ENCODE data around the gene SNED1.

SNED1 gene

DNA sequence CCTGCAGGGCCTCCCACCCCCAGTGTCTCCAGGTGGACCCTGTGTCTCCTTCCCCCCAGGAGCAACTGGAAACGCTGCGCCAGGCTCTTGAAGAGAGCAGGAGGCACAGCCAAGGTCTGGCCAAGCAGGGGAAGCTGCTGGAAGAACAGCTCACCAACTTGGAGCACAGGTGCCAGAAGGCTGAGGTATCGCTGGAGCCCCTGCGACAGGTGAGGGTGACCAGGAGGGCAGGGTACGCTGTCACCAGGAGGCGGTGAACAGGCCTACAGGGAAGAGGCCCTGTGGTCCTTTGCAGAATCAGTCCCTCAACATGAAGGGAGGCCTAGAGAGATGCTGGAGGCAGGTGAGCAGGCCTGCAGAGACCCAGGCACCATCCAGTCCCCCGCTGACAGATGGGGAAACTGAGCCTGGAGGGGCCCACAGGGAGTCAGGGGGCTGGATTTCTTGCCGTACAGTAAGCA, 15.6 kb upstream of the SNED1 start:
- Histone ChIP-seq H2AFZ (ENCODE audit: low read depth) (no peak overlapping the region), H3K4me1 (ENCODE audit: low read depth, poor library complexity, severe bottlenecking) (no peaks in the 10 kb centered on the region), H3K4me2 (no peak overlapping the region), H3K27me3 (ENCODE audit: insufficient read depth, low read depth) (peaks cover 3% of the 10 kb centered on the region; the same call in 1 of the 2 replicates), H4K20me1 (ENCODE audit: insufficient read depth) (no peaks in the 10 kb centered on the region), H3K9ac (no peak overlapping the region), H3K79me2 (ENCODE audit: insufficient read depth, low read depth) (no peaks in the 10 kb centered on the region), H3K36me3 (ENCODE audit: insufficient read depth) (no peaks in the 10 kb centered on the region), H3K27ac (no peak overlapping the region), H3K4me3 (IDR thresholded peaks at IDR 0.05; ENCODE audit: insufficient read depth, low read depth, low read length) (no peak overlapping the region)
- TF ChIP-seq, protein P1, sequence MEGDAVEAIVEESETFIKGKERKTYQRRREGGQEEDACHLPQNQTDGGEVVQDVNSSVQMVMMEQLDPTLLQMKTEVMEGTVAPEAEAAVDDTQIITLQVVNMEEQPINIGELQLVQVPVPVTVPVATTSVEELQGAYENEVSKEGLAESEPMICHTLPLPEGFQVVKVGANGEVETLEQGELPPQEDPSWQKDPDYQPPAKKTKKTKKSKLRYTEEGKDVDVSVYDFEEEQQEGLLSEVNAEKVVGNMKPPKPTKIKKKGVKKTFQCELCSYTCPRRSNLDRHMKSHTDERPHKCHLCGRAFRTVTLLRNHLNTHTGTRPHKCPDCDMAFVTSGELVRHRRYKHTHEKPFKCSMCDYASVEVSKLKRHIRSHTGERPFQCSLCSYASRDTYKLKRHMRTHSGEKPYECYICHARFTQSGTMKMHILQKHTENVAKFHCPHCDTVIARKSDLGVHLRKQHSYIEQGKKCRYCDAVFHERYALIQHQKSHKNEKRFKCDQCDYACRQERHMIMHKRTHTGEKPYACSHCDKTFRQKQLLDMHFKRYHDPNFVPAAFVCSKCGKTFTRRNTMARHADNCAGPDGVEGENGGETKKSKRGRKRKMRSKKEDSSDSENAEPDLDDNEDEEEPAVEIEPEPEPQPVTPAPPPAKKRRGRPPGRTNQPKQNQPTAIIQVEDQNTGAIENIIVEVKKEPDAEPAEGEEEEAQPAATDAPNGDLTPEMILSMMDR (conservative IDR thresholded peaks at IDR 0.05; ENCODE audit: low read depth, low read length), result no peak

DNA sequence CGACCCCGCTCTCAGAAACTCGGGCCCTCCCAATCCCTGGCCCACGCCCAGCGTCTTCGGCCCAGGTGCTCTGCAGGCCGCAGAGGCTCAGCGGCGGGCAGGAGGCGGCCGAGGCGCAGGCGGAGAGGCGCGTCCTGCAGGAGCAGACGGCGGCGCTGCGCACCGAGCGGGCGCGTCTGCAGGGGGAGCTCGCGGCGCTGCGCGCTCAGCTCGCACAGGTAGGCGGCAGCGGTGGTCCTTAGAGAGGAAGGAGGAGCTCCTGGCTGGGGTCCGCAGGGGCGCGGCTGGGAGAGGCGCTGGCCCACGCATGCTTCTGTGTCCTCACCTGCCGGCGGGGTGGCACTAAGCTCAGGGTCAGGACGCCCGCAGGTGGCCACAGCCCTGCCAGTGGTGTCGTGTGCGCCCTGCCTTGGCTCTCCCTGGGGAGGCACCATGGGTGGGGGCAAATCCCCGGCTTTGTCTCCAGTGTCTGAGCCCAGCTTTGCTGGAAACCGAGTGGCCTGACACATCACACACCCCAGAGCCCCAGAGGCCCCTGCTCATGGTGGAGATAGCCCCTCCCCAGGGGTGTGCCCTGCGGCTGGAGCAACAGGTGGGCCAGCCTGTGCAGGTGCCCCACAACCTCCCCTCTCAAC, 14.9 kb upstream of the SNED1 start:
- no peak overlapping the region for H3K4me2 ChIP-seq
- peaks cover 3% of the 10 kb centered on the region; the same call in 1 of the 2 replicates for H3K27me3 ChIP-seq (ENCODE audit: insufficient read depth, low read depth)
- no peak overlapping the region for H3K27ac ChIP-seq
- no peaks in the 10 kb centered on the region for H3K36me3 ChIP-seq (ENCODE audit: insufficient read depth)
- H2AFZ ChIP-seq (ENCODE audit: low read depth), result no peak overlapping the region
- H3K79me2 ChIP-seq (ENCODE audit: insufficient read depth, low read depth), result no peaks in the 10 kb centered on the region
- no peaks in the 10 kb centered on the region for H4K20me1 ChIP-seq (ENCODE audit: insufficient read depth)
- TF ChIP-seq, protein P1 (conservative IDR thresholded peaks at IDR 0.05; ENCODE audit: low read depth, low read length), result no peak
- H3K4me3 ChIP-seq (IDR thresholded peaks at IDR 0.05; ENCODE audit: insufficient read depth, low read depth, low read length), result no peak overlapping the region
- H3K9ac ChIP-seq, result no peak overlapping the region
- H3K4me1 ChIP-seq (ENCODE audit: low read depth, poor library complexity, severe bottlenecking), result no peaks in the 10 kb centered on the region

DNA sequence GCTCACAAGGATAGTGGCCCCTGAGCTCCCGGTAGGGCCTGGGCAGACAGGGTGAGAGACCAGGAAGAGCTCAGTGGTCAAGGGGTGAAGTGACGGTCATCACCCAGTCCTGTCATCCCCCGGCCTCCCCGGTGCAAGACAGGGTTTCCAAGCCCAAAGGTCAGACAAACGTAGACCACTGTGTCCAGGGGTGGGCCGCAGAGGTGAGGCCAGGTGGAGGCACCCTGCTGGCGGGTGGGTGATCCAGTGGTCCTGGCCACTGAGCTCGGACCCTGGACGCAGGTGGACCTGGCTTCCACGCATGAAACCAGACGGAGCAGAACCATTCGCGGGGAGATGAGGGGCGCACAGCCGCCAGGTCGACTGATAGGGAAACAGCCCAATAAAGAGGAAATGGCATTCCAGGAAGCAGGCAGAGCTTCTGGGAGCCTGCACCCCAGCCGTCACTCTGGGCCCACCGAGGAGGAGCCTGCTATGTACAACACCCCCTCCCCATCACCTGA, 14.4 kb upstream of the SNED1 start:
- no peak overlapping the region for H2AFZ ChIP-seq (ENCODE audit: low read depth)
- H3K27ac ChIP-seq, result no peak overlapping the region
- no peaks in the 10 kb centered on the region for H3K4me1 ChIP-seq (ENCODE audit: low read depth, poor library complexity, severe bottlenecking)
- TF ChIP-seq, protein P1 (conservative IDR thresholded peaks at IDR 0.05; ENCODE audit: low read depth, low read length), result no peak
- H3K4me2 ChIP-seq, result no peak overlapping the region
- no peak overlapping the region for H3K4me3 ChIP-seq (IDR thresholded peaks at IDR 0.05; ENCODE audit: insufficient read depth, low read depth, low read length)
- H3K27me3 ChIP-seq (ENCODE audit: insufficient read depth, low read depth), result peaks cover 3% of the 10 kb centered on the region; the same call in 1 of the 2 replicates
- H3K79me2 ChIP-seq (ENCODE audit: insufficient read depth, low read depth), result no peaks in the 10 kb centered on the region
- H3K36me3 ChIP-seq (ENCODE audit: insufficient read depth), result no peaks in the 10 kb centered on the region
- H3K9ac ChIP-seq, result no peak overlapping the region
- no peaks in the 10 kb centered on the region for H4K20me1 ChIP-seq (ENCODE audit: insufficient read depth)

DNA sequence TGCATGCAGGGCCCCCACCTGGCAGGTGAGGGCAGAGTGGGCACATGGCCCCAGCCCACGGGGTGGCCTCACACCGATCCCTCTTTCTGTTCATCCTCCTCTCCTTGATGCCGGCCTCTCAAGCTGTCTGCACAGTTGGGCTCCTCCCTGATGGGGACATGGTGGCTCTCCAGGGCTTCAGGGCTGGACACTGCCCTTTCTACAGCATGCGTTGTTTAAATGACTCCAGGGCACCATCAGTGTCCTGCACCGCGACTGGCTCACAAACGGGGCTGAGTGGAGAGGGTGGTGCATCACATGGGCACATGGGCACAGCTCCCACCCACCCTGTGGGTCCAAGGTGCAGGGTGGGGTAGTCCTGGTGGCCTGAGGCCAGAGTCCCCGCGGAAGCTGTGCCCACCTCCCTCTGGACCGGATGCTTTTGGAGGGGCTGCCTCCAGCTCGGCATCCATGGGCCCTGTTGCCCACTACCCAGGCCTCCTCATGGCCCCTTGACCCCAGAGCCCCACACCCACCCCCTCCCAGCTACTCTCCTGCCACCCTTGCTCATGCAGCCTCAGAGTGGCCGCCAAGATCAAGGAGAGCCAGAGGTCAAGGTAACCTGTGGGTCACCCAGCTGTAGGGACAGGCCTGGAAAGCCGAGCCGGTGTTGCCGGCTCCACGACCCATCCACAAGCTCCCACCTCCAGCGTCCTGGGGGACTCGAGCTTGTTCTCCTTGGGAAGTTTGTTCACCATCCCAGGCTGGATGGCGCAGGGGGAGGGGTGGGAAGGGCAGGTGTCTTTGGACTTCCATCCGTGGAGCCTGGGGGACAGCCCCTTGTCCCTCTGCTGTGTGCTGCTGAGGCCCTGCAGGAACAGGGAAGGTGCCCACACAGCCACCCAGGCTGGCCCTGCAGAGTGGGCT, 12.3 kb upstream of the SNED1 start:
- Histone ChIP-seq H3K4me1 (ENCODE audit: low read depth, poor library complexity, severe bottlenecking) (no peaks in the 10 kb centered on the region), H3K9ac (no peak overlapping the region), H2AFZ (ENCODE audit: low read depth) (no peak overlapping the region), H3K27ac (no peak overlapping the region), H3K4me2 (no peak overlapping the region), H4K20me1 (ENCODE audit: insufficient read depth) (no peaks in the 10 kb centered on the region), H3K27me3 (ENCODE audit: insufficient read depth, low read depth) (peaks cover 3% of the 10 kb centered on the region; the same call in 1 of the 2 replicates), H3K4me3 (IDR thresholded peaks at IDR 0.05; ENCODE audit: insufficient read depth, low read depth, low read length) (no peak overlapping the region), H3K36me3 (ENCODE audit: insufficient read depth) (no peaks in the 10 kb centered on the region), H3K79me2 (ENCODE audit: insufficient read depth, low read depth) (no peaks in the 10 kb centered on the region)
- TF ChIP-seq, protein P1 (conservative IDR thresholded peaks at IDR 0.05; ENCODE audit: low read depth, low read length), result no peak
